HG03342 (cell line): ENCODE results near the gene CAPN13.

Experiments
- ATAC-seq: cut with Tn5 transposase; IDR thresholded peaks from one replicate; pipeline ENCODE4 v1.9.1; 2021; ENCODE audit warnings: mild to moderate bottlenecking, moderate library complexity; ENCODE audit not compliant: unreplicated experiment

CAPN13 gene

GRCh38 chr2:30786923-30787685 is 20.1 kb downstream of the CAPN13 start:
- no peak for ATAC-seq

DNA sequence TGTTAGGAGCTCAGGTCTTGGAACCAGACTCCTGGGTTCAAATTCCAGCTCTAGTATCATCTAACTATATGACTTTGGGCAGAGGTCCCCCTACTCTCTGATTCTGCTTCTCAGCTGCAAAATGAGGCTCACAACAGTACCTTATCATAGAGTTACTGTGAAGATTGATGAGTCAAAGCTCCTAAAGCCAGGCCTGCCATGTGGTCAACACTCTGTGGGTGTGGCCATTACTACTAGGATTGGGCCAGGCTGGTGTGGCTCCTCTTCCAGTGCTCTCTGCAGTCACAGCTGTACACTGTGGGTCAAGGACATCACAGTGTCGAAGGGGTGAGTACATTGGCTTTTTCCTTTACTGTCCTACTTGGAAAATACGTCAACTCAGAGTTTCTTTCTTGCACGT is 22.6 kb downstream of the CAPN13 start:
- ATAC-seq, result no peak

DNA sequence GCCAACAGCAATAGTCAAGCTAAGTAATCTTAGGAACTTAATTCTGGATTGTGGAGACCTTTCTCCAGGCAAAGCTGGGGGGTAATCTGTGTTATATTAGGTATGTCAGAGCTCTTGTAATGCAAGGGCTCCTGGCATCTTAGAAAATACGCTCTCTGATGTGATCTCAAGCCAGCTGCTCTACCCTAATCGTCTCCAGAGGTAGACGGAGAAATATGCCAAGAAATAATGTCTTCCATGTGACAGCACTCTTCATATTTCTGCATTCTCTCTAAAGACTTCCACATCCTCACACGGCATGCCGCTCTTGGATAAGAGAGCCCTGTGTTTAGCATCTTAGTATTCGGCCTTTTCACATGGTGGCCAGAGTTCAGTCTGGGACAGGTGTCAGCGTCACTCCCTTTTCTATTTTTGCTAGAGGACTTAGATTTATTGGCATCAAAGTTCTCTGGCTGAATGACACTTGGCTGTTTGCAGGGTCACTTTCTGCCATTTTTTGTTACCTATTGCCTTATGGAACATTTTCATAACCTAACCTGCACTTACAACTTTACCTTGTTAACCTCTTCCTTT is 25.2 kb downstream of the CAPN13 start:
- no peak for ATAC-seq

DNA sequence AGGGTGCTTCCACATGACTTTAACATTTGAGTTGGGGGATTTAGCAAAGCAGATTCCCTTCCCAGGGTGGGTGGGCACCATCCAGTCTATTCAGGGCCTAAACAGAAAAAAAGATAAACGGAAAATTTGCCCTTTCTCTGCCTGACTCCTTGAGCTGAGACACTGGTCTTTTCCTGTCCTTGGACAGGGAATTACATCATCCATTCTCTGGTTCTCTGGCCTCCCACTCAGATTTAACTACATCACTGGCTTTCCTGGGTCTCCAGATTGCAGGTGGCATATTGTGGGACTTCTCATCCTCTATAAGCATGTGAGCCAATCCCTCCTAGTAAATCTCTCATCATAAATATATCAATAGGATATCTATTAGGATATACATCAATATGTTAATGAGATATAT is 25.8 kb downstream of the CAPN13 start:
- no peak for ATAC-seq

GRCh38 chr2:30780776-30781330 is 26.4 kb downstream of the CAPN13 start:
- ATAC-seq, result no peak

DNA sequence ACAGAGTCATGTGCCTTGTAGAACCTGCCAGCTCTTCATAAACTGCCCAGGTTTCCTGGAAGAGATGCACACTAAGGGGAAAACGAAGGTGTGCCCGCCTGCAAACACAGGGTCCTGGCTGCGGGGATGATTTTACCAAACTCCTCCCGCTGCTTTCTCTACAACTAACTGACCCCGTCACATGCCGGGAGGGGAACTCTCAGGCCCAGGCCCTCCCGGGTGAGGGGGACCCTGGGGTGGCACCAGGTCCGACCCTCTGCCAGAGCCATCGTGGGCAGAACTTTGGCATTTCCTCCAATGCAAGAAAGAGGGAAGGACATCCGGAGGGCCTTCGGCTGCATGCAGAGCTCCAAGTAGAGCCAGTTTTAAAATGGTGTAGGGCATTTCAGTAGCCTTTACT is 28.6 kb downstream of the CAPN13 start:
- no peak for ATAC-seq

DNA sequence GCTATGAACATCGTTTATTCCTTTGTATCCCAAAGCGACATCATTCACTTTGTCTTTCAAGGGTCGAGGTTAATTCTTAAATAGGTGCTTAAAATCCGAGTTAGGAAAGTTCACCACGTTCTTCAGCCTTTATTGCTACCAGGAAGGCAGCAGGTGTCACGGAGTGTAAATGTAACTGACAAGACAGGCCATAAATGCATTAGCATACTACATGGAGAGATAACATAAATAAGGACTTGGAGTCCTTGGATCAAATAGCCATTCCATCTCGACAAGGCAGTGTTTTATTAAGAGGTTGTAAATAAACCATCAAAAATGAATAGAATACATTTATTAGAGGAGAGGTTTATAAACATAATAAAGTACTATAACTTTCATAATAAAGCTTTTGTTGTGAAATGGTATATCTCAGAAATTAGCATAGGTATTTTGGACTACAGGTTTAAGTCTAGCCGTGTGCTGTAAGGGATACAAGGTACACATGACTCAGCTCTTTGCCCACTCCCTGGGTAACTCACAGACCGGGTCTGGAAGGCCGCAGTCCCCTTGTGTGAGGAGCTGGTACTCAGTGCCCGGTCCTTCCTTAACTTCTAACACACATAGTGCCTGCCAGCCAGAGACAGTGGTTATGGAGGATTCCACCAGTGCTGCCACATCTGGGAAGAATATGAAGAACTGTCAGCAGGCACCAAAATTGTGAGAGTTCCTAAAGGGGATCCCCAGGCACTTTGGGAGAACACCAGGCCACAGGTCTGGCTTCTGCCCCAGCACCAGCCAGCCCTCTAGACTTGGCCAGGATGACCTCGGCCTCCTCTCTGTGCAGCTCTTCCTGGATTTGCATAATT is 29.4 kb downstream of the CAPN13 start:
- ATAC-seq, result no peak

DNA sequence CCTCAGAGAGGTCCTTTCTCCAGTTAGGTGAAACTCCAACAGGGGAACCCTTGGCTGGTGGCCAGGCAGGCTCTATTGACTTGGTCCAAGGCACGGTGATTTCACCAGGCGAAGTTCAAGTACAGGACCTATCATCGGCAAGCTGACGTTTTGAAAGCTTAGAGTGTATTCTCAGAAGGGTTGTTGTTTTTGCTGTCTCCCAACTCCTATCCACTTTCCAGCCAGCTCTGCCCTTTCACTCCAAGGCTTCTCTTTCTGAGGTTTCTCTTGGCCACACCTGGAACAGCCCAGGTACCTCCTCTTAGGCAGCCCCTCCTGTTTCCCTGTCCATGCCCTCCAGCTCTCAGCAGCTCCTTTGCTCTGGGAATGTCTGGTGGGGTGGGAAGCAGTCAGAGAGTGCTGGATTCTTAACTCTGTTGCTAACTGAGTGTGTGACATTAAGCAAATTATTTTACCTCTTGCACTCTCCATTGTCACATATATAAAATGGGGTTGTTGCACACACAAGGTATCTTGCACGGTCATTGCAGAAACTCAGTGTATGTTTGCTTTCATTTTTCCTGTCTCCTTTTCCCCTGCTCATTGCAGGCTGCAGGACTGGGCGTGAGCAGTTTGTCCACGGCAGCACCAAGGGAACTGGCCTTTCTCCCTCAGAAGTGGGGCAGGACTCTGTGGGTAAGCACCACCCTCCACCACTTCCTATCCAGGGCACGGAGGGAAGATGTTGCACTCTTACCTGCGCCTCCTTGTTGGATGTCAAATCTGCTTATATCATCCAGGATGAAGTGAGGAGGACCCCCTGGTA is 30.2 kb downstream of the CAPN13 start:
- ATAC-seq, result no peak

DNA sequence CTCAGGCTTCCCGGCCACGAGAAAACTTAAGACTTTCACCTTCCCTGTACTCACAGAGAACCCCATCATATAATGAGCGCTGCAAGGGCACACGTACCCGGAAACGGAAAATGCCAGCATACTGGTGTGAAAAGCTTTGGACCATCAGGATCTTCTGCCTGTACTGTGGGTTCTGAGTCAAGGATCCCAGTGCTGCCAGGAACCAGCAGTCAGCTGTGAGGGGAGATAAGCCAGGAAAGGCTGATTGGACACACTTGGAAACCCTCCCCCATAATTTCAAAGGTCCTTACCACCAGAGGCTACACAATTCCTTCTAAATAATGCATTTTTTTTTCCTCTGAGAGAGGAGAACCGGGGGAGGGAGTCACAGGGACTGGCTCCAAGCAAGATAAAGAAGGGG is 31.4 kb downstream of the CAPN13 start:
- ATAC-seq, result no peak

DNA sequence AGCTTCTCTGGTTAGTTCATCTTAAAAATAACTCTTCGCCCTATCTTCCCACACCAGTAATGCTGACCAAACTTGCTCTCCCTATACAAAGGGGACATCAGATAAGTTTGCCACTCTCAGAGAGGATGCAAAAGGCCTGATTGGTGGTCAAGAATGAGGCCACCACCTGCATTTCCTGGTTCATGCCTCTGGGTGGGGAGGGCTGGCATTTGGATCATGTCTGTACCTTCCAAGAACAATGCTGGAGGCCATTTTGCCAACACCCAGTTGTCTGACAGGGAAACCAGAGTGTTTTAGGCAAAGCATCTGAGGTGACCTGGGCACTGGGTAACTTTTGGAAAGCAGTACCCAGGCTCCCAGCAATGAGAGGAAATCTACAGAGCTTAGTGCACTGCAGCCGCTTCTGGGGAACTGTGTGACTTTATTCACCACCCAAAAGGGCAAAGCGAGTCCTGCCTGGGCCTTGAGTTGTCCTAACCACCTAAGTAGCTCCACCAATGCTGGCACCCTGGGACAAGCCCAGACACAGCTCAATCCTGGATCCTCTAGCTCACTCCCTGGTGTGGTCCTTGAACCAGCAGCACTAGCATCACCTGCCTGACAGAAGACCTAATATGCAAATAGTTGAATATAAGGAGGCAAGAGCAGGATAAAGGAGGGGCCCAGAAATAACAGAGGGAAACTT is 35.1 kb downstream of the CAPN13 start:
- no peak for ATAC-seq

DNA sequence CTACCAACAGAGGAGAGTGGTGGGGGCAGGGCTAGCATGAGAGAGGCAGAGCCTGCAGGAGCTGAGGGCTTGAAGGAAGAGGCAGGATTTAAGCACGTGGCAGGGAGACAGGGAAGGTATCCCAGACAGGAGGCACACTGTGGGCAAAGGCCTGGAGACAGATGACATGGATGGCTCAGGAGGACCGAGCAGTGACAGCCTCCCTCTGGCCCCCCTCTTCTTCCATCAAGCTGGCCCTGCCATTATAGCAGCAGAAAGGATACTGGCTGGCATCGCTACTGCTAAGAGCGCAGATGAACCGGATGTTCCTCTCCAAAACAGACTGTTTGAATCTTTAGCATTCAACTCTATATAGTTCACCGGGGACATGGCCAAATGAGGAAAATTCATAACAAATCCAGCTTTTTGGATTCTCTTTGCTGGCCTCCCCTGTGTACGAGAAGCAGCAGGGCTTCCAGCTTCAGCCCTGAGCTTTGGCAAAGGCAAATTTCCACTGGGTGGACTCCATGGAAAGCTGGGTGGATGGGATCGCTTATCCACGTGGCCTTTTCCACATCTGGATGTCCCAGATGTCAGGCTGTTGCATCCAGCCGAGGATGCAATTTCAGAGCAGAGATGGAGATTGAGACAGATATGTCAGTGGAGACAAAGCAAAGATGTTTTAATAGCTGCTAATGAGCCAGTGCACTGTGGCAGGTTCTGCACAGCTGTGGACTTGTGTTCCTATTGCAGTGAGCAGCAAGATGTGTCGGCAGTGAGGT is 36.2 kb downstream of the CAPN13 start:
- no peak for ATAC-seq

GRCh38 chr2:30769891-30770462 is 37.3 kb downstream of the CAPN13 start:
- no peak for ATAC-seq

DNA sequence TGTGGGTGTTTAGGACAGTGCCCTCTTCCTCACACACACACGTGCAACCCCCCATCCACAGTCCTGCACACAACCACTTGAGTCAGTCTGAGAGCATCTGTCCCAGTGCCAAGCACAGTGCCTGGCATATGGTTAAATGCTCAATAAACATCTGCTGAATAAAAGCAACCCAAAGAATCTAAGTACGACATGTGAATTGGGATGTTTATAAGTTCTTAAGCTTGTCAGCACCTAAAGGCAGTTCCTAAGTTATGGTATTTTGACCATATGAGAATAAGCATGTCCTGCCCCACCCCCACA is 37.8 kb downstream of the CAPN13 start:
- no peak for ATAC-seq

DNA sequence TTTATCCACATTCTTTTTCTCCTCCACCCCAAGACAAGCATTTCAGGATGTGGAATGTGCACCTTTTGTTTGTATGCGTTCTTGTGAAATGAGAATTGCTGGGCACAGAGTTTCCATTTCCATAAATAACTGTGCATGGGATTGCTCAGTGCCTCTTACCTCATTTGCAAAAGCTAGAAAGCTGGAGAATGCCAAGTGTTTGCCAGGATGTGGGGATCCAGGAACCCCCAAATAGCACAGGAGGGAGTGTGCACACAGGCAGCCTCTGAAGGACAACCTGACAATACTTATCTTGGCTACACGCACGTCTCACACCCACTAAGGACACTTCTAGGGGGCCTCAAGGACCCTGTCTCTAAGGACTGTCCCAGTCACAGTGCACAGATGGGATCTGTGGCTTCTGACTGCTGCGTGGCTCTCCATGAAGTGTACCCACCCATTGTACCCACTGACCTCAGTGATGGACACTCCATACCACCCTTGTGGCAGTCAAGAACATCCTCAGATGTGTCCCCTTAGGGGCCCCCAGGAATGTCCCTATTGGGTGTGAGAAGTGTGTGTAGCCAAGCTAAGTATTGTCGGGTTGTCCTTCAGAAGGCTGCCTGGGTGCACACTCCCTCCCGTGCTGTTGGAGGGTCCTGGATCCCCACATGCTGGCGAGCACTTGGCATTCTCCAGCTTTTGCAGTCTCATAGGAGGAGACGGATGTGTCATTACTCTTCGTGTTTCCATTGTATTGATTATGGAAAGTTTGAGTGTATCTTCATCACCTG is 38.4 kb downstream of the CAPN13 start:
- ATAC-seq, result no peak

GRCh38 chr2:30768036-30768686 is 39.1 kb downstream of the CAPN13 start:
- no peak for ATAC-seq

- ATAC-seq, result no peak
Measured at GRCh38 chr2:30766666-30767065, 40.6 kb downstream of the CAPN13 start.

GRCh38 chr2:30765876-30766470 is 41.3 kb downstream of the CAPN13 start:
- no peak for ATAC-seq

- no peak for ATAC-seq
Measured at GRCh38 chr2:30765191-30765590, 42.1 kb downstream of the CAPN13 start.
